Activated T-cell treated with anti-CD3 and anti-CD28 coated beads, Interleukin-2, amount 50 U/mL, for 4 hours (primary cell): ENCODE measurements around the gene PCSK7. TPM values are rescaled to one million over a fixed set of nuclear protein-coding genes. Genes with fewer than 3 reads are reported as not detected.

Source experiments
- ATAC-seq, 2 donors: fragments of 200-7000 bp; cut with Tn5 transposase; one replicate each; pipeline ENCODE4 v1.10.0; 2021
- DNase-seq: peaks from one replicate; pipeline ENCODE4 v3.0.0-alpha.2; 2020
- H3K27me3 Mint-ChIP-seq: one replicate; pipeline ENCODE4 v1.8.0; 2021; ENCODE audit warnings: low read depth, mixed read lengths
- H3K36me3 Mint-ChIP-seq: one replicate; pipeline ENCODE4 v1.8.0; 2022; ENCODE audit warnings: mixed read lengths; ENCODE audit not compliant: insufficient read depth
- H3K4me1 Mint-ChIP-seq: one replicate; pipeline ENCODE4 v1.8.0; 2021; ENCODE audit warnings: low read depth, mixed read lengths
- H3K4me3 Mint-ChIP-seq: one replicate; pipeline ENCODE4 v1.8.0; 2021; ENCODE audit warnings: mild to moderate bottlenecking, moderate library complexity, mixed read lengths
- H3K9me3 Mint-ChIP-seq: one replicate; pipeline ENCODE4 v1.8.0; 2021; ENCODE audit warnings: mixed read lengths
- total RNA-seq, 3 donors: library from RNA; stranded (reverse); gene quantifications; one replicate each; pipeline ENCODE4 v1.2.1, GENCODE V29; 2021

PCSK7 gene
- total RNA-seq, 3 donors from 2014 or later: 112 to 139 (median 123) TPM

DNA sequence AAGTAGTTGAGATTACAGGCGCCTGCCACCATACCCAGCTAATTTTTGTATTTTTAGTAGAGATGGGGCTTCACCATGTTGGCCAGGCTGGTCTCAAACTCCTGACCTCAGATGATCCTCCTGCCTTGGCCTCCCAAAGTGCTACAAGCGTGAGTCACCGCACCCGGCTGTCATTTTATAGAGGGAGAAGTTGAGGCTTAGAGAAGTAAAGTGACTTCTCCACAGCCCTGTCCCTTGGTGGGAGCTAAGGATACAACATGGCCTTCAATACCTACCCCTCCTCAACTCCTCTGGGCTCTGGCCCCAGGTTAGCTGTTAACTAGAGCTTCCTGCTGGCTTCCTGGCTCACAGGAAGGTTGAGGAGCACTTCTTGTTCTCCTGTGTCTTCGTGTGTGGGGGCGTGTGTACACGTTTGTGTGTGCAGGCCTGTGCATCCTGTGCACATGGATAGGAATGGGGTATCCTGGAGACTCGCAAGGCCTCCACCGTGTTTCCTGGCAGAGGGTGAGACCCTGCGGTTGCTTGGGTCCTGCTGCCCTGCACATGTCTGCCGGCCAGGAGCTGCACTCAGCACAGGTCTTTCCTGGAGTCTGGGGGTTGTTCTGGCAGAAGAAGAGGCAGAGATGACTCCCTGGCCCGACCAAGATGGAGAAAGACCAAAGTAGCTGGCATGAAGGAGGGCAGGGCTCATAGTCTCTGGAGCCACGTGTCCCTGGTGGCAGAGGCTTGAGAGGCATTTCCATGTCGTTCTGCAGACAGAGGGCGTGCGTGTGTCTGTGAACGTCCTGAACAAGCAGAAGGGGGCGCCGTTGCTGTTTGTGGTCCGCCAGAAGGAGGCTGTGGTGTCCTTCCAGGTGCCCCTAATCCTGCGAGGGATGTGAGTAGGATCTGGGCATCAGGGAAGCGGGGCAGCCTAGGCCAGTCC, 51.0 kb downstream of the PCSK7 start:
- Mint-ChIP-seq H3K4me3 (peak overlapping the region; percentile 93), H3K36me3 (no peaks in the 10 kb centered on the region), H3K9me3 (no peaks in the 10 kb centered on the region), H3K4me1 (peaks cover 31% of the 10 kb centered on the region), H3K27me3 (no peaks in the 10 kb centered on the region)
- DNase-seq (peak; percentile 33), ATAC-seq (peak in 1 of 2 donors; percentile 27)

DNA sequence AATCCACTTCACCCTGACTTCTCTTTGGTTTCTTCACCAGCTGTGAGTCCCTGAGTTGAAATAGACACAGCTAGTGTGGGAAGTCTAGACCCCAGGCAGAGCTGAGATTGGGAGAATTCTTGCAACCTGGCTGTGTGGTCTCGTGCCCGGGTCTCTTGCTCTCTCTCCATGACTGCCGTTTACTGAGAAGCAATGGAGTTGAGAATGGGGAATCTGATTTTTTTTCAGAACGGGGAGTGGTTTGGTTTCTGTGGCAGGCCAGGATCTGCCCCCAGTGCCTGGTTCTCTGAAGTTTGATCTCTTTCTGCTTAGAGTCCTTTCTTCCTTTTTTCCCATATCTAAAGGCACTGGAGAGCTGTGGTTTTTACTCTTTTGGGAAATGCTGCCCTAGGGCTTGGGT, 51.9 kb downstream of the PCSK7 start:
- no peaks in the 10 kb centered on the region for H3K9me3 Mint-ChIP-seq
- no peaks in the 10 kb centered on the region for H3K36me3 Mint-ChIP-seq
- DNase-seq (no peak), ATAC-seq (no peak)
- peaks cover 29% of the 10 kb centered on the region for H3K4me1 Mint-ChIP-seq
- peak overlapping the region; percentile 93 for H3K4me3 Mint-ChIP-seq
- no peaks in the 10 kb centered on the region for H3K27me3 Mint-ChIP-seq

DNA sequence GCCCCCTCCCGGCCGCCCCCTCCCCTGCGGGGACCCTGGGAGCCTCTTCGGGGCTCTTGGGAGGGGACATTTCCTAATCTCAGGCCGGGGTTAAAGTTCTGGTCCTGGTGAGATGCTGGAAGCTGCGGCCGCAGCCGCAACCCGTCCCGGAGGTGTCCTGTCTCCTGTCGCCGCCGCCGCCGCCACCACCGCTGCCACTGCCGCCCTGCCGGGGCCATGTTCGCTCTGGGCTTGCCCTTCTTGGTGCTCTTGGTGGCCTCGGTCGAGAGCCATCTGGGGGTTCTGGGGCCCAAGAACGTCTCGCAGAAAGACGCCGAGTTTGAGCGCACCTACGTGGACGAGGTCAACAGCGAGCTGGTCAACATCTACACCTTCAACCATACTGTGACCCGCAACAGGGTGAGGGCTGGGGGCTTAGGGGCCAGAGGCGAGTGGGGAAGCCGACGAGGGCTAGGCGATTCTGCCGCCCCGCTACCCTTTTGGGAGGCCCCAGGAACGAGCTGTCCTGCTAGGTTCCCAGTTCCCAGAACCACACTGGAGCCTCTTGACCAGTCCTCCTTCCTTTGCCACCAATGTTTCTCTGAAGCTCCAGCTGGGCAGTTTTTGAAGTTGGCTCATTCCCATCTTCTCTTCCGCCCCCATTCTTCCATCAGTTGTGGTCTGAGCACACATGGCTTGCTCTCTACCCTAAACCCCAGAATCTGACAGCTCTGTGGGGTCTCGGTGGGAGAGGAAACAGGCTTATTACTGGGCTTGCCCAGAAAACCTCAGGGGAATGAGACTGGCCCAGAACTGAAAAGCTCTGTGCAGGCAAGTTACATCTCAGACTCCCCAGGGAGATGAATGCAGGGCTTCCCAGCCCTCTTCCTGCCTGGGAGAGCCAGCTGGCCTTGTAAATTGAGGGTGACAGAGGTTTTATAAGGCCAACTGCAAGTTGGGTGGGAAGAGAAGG, 52.5 kb downstream of the PCSK7 start:
- peak; percentile 61 for ATAC-seq
- peak; percentile 25 for DNase-seq
- peak overlapping the region; percentile 93 for H3K4me3 Mint-ChIP-seq
- peaks cover 29% of the 10 kb centered on the region for H3K4me1 Mint-ChIP-seq
- H3K27me3 Mint-ChIP-seq: no peaks in the 10 kb centered on the region
- H3K36me3 Mint-ChIP-seq: no peaks in the 10 kb centered on the region
- H3K9me3 Mint-ChIP-seq: no peaks in the 10 kb centered on the region

DNA sequence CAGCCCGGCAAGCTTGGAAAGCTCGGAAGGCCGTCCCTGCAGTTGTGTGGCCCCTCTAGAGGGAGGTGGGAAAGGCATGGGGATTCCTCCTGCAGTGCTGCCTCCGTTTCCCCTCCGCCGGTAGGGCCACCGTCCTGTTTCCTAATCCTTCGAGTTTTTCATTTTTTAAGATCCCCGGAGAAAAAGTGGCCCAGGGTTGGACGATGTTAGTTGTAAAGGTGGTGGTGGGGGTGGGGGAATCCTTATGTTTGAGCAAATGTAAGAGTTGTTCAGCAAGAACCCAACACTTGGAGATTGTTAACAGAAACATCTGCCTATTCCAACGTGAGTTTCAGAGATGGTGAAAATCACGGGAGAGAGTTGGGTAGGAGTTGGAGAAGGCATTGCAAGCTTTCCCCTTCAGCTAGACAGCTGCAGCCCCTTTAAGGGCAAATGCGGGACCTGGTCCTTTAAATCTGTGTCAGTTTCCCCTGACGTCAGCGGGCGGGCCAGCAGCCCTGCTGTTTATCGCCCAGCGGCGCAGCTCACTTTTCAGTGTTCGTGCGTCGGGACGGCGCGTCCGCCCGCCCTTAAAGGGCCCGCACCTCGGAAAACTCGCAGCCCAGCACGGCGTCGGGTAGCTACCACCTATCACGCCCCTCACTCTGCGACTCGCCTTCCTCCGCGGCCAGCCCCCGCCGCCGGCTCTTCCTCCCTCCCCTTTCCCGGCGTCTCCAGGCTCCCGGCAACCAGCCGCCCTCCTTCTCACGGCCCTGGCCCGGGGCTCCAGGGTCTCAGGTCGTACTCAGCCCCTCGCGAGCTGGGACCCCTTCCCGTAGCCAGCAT, 53.5 kb downstream of the PCSK7 start, which contains the start of gene SIDT2:
Gene SIDT2 (plus strand): TSS at position 534 of the 825 bp plus-strand sequence. CDS start 521 bp downstream, outside the sequence.
- Mint-ChIP-seq H3K9me3 (no peaks in the 10 kb centered on the region), H3K4me3 (peak within 1 kb of the TSS; percentile 93), H3K27me3 (no peaks in the 10 kb centered on the region), H3K36me3 (no peaks in the 10 kb centered on the region), H3K4me1 (peaks cover 31% of the 10 kb centered on the region)
- DNase-seq (peak; percentile 82), ATAC-seq (peak; percentile 98)

DNA sequence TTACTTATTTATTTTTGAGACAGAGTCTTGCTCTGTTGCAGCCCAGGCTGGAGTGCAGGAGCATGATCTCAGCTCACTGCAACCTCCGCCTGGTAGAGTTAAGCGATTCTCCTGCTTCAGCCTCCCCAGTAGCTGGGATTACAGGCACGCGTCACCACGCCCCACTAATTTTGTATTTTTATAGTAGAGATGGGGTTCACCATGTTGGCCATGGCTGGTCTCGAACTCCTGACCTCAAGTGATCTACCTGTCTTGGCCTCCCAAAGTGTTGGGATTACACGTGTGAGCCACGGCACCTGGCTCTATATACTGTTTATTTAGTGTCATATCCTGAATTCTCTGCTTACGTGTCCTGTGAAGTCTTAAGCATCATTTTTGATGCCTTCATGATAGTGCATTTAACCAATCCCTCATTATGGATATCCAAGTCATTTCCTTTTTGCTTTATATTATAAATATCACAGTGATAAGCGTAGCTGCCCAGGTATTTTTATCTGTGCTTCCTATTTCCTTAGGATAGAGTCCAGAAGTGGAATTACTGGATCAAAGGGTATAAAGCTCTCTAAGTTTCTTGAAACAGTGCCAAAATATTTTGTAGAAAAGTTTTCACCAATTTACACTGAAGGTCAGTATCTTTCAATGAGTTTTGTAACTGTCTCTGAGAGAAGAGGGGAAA, 54.2 kb downstream of the PCSK7 start:
- peaks cover 31% of the 10 kb centered on the region for H3K4me1 Mint-ChIP-seq
- no peaks in the 10 kb centered on the region for H3K9me3 Mint-ChIP-seq
- no peak for ATAC-seq
- peak overlapping the region; percentile 93 for H3K4me3 Mint-ChIP-seq
- DNase-seq: no peak
- no peaks in the 10 kb centered on the region for H3K36me3 Mint-ChIP-seq
- no peaks in the 10 kb centered on the region for H3K27me3 Mint-ChIP-seq

DNA sequence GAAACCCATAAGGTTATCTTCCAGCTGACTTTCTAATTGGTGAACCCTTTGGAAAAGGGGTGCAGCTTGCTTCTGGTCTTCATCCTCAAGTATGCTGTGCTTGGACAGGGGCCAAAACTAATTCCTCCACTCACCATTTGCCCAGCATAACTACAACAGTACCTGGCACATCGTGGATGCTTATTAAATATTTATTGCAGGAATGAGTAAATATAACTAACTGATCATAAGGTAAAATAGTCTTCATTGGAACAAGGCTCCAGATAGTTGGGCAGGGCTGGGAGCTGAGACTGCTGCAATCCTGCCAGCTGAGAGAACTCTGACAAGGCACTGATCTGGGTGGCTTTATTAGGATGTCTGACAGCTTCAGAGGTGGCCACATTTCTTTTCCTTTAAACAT, 55.7 kb downstream of the PCSK7 start:
- DNase-seq (no peak), ATAC-seq (no peak)
- Mint-ChIP-seq H3K4me1 (peaks cover 34% of the 10 kb centered on the region), H3K36me3 (no peaks in the 10 kb centered on the region), H3K9me3 (no peaks in the 10 kb centered on the region), H3K27me3 (no peaks in the 10 kb centered on the region), H3K4me3 (no peak overlapping the region)

DNA sequence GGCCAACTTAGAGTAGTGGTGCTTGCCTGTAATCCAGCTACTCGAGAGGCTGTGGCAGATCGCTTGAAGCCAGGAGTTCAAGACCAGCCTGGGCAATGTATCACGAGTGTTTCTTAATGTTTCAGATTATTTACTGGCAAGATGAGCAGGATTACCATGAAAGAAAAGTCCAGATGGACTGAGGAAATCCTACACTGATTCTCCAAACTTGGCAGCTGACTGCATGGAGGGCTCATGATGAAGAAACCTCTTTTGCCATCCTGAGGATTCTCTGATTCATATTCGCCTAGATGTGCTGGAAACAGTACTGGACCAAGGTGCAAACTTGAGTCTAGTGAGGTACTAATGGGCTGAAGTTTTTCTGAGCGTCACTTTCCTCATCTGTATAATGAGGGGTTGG, 56.1 kb downstream of the PCSK7 start:
- no peaks in the 10 kb centered on the region for H3K9me3 Mint-ChIP-seq
- H3K4me3 Mint-ChIP-seq: no peak overlapping the region
- peaks cover 30% of the 10 kb centered on the region for H3K4me1 Mint-ChIP-seq
- DNase-seq (no peak), ATAC-seq (no peak)
- H3K36me3 Mint-ChIP-seq: no peaks in the 10 kb centered on the region
- H3K27me3 Mint-ChIP-seq: no peaks in the 10 kb centered on the region

DNA sequence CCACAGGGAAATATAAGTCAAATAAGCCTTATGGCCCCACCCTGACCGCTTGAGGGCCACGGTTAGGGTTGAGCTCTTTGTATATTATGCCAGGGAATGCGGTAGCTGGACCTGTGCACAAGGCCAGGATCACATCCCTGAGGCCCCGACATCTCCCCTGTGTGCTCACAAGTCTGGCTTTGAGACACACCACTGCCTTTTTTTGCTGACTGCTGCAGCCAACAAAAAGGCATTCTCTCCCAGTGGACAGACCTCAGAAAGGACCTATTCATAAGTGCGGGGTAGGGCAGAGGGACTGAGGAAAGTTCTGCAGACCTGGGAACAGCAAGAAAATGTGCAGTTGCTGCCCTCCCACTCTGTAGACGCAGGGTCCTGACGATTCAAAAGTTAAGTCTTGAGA, 56.8 kb downstream of the PCSK7 start:
- H3K4me3 Mint-ChIP-seq: no peak overlapping the region
- H3K4me1 Mint-ChIP-seq: peaks cover 24% of the 10 kb centered on the region
- peaks cover 2% of the 10 kb centered on the region for H3K36me3 Mint-ChIP-seq
- no peak for DNase-seq
- ATAC-seq: no peak
- no peaks in the 10 kb centered on the region for H3K27me3 Mint-ChIP-seq
- no peaks in the 10 kb centered on the region for H3K9me3 Mint-ChIP-seq

DNA sequence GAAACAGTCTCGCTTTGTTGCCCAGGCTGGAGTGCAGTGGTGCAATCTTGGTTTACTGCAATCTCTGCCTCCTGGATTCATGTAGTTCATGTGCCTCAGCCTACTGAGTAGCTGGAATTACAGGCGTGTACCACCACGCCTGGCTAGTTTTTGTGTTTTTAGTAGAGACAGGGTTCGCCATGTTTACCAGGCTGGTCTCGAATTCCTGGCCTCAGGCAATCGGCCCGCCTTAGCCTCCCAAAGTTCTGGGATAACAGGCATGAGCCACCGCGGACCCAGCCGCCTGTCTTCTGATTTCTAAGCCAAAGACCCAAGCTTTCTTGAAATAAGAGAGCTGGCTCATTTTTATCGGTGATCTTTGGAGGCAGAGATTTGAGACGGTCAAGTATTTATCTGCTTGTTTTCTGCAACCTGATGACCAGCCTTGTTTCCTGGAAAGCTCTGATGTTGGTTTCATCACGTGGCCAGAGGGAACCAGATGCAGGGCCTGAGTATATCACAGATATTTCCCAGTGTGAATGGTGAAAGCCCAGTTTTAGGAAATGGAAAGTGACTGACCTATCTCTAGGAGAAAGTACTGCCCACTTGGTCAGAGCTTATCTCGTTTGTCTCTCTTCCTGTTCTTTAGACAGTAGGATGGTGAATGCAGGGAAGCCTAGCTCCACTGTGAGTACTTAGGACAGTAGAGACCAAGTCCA, 59.0 kb downstream of the PCSK7 start:
- Mint-ChIP-seq H3K4me1 (peaks cover 9% of the 10 kb centered on the region), H3K27me3 (no peaks in the 10 kb centered on the region), H3K4me3 (no peak overlapping the region), H3K9me3 (no peaks in the 10 kb centered on the region), H3K36me3 (peaks cover 9% of the 10 kb centered on the region)
- no peak for DNase-seq
- ATAC-seq: no peak

DNA sequence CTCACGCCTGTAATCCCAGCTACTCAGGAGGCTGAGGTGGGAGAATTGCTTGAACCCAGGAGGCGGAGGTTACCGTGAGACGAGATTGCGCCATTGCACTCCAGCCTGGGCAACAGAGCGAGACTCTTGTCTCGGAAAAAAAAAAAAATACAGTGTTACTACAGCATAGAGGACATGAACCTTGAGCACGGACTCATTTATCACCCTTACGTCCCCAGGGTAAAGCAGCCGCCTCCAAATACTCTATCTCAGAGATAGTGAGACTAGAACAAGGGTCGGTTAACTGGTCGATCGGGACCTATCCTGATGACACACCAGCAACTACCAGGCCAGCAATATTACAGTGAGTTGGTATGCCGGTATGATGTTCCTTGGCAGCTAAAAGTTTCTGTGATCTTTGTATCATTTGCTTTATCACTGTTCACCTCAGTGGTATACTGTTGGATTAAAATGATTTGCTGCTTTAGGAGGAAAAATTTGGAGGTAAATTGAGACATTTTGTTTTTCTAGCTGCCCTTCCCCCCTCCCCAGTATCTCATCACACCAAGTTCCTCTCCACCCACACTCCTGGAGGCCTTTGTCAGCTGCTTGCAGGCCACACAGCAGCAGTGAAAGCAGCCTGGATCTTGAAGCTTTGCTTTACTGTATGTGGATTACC, 60.3 kb downstream of the PCSK7 start:
- no peak overlapping the region for H3K4me3 Mint-ChIP-seq
- H3K27me3 Mint-ChIP-seq: no peaks in the 10 kb centered on the region
- peaks cover 13% of the 10 kb centered on the region for H3K36me3 Mint-ChIP-seq
- peaks cover 6% of the 10 kb centered on the region for H3K4me1 Mint-ChIP-seq
- no peaks in the 10 kb centered on the region for H3K9me3 Mint-ChIP-seq
- DNase-seq (no peak), ATAC-seq (no peak)

DNA sequence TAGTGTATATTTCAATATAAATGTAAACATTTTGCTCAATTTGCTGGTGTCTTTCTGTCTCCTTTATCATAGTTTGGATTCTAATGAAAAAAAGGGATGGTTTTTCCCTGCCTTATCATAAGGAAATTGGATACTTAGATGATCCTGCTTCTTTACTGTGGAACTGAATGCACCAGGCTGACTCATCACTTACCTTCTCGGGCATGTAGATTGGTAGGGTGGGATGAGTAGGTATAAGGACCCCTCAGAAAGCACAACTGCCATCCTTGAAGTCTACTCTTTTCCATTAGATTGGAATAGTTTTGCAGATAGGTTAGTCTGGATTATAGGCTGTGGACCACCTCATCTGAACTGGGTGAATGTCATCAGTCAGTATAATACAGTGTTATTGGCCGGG, 60.9 kb downstream of the PCSK7 start:
- no peak for DNase-seq
- H3K4me1 Mint-ChIP-seq: peaks cover 6% of the 10 kb centered on the region
- H3K27me3 Mint-ChIP-seq: no peaks in the 10 kb centered on the region
- no peaks in the 10 kb centered on the region for H3K9me3 Mint-ChIP-seq
- no peak for ATAC-seq
- H3K36me3 Mint-ChIP-seq: peaks cover 18% of the 10 kb centered on the region
- no peak overlapping the region for H3K4me3 Mint-ChIP-seq

DNA sequence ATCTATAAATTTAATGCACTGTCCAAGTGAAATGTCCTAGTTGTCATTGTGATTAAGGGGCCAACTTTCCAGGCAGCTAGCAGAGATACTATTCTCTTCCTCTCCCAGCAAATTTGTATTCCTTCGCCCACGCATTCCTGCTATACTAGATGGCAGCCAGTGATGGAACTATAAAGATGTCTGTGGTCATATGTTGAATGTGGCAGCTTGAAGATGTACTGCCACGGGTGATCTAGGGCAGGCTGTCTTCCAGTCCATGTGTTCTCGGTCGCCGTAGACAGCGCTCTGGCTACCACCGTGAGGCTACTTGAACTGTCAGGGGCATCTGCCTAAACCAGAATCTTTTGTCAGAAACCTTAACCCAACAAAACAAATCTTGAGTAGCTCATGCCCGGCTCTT, 61.7 kb downstream of the PCSK7 start:
- H3K4me1 Mint-ChIP-seq: peaks cover 6% of the 10 kb centered on the region
- H3K4me3 Mint-ChIP-seq: no peak overlapping the region
- no peak for ATAC-seq
- DNase-seq: no peak
- H3K27me3 Mint-ChIP-seq: no peaks in the 10 kb centered on the region
- no peaks in the 10 kb centered on the region for H3K9me3 Mint-ChIP-seq
- H3K36me3 Mint-ChIP-seq: peaks cover 24% of the 10 kb centered on the region
